Liver (tissue), 9 donors: Measurements from ENCODE around the gene RAB34. TPM values are rescaled to one million over a fixed set of nuclear protein-coding genes. Genes with fewer than 3 reads are reported as not detected.

Experiments used
- DNase-seq: peaks from one replicate; pipeline ENCODE4 v3.0.0-alpha.2; 2017; ENCODE audit warnings: low spot score
- H3K27ac ChIP-seq, 2 donors: one replicate each; pipeline ENCODE4 v1.7.0; 2013; ENCODE audit warnings: inconsistent platforms in 2 of 2, low read length in 2 of 2, control low read depth in 1 of 2, low read depth in 1 of 2, mild to moderate bottlenecking in 1 of 2
- H3K27me3 ChIP-seq, 4 donors: one replicate each; pipeline versions ENCODE4 v1.6.1 to v1.7.0; 2013; ENCODE audit warnings: low read length in 3 of 4, inconsistent platforms in 1 of 4, mild to moderate bottlenecking in 1 of 4, moderate library complexity in 1 of 4; ENCODE audit not compliant: control insufficient read depth in 4 of 4, insufficient read depth in 4 of 4
- H3K36me3 ChIP-seq, 4 donors: one replicate each; pipeline versions ENCODE4 v1.6.1 to v1.7.0; 2013; ENCODE audit warnings: low read length in 3 of 4, mild to moderate bottlenecking in 3 of 4, low read depth in 1 of 4, moderate library complexity in 1 of 4; ENCODE audit not compliant: control insufficient read depth in 4 of 4, insufficient read depth in 3 of 4
- H3K4me1 ChIP-seq, 4 donors: one replicate each; pipeline versions ENCODE4 v1.6.1 to v1.7.0; 2013; ENCODE audit warnings: low read length in 3 of 4, mild to moderate bottlenecking in 3 of 4, moderate library complexity in 1 of 4; ENCODE audit not compliant: control insufficient read depth in 4 of 4, insufficient read depth in 4 of 4
- H3K4me3 ChIP-seq, 3 donors: one replicate each; pipeline versions ENCODE4 v1.6.1 to v1.7.0; 2013; ENCODE audit warnings: low read length in 3 of 3, control low read depth in 1 of 3, low read depth in 1 of 3, mild to moderate bottlenecking in 1 of 3
- H3K9ac ChIP-seq, 2 donors: one replicate each; pipeline ENCODE4 v1.7.0; 2013; ENCODE audit warnings: low read length in 2 of 2, mild to moderate bottlenecking in 2 of 2, moderate library complexity in 2 of 2, control low read depth in 1 of 2, low read depth in 1 of 2
- H3K9me3 ChIP-seq, 4 donors: one replicate each; pipeline versions ENCODE4 v1.6.1 to v1.7.0; 2013; ENCODE audit warnings: low read length in 3 of 4; ENCODE audit not compliant: control insufficient read depth in 4 of 4
- ATF3 ChIP-seq: IDR thresholded peaks from 2 replicates; pipeline ENCODE4 v1.6.1; 2016; ENCODE audit warnings: antibody characterized with exemption
- CTCF ChIP-seq: fragments of 150-350 bp; IDR thresholded peaks from 2 replicates; pipeline ENCODE4 v1.5.1; 2017; ENCODE audit warnings: improper control_type of control experiment, low read depth, low read length; ENCODE audit not compliant: missing input control
- EGR1 ChIP-seq, 2 donors: IDR thresholded peaks; 2 replicates each; pipeline ENCODE4 v1.6.1; 2016 to 2018; ENCODE audit warnings: antibody characterized with exemption in 2 of 2, low read depth in 2 of 2
- FOXA1 ChIP-seq: IDR thresholded peaks from 2 replicates; pipeline ENCODE4 v1.6.1; 2016; ENCODE audit warnings: antibody characterized with exemption
- FOXA2 ChIP-seq: IDR thresholded peaks from 2 replicates; pipeline ENCODE4 v1.6.1; 2016; ENCODE audit warnings: antibody characterized with exemption
- HNF4A ChIP-seq, 2 donors: conservative IDR thresholded peaks; 2 replicates each; pipeline ENCODE4 v1.6.1; 2016; ENCODE audit warnings: antibody characterized with exemption in 2 of 2, mild to moderate bottlenecking in 2 of 2
- HNF4G ChIP-seq: IDR thresholded peaks from 2 replicates; pipeline ENCODE4 v1.6.1; 2016; ENCODE audit warnings: antibody characterized with exemption
- JUND ChIP-seq, 2 donors: IDR thresholded peaks; 2 replicates each; pipeline ENCODE4 v1.6.1; 2016; ENCODE audit warnings: antibody characterized with exemption in 2 of 2
- RAD21 ChIP-seq, 2 donors: IDR thresholded peaks; 2 replicates each; pipeline ENCODE4 v1.6.1; 2016; ENCODE audit warnings: antibody characterized with exemption in 2 of 2, mild to moderate bottlenecking in 2 of 2
- RXRA ChIP-seq, 2 donors: IDR thresholded peaks; 2 replicates each; pipeline ENCODE4 v1.6.1; 2017 to 2018; ENCODE audit warnings: antibody characterized with exemption in 2 of 2, mild to moderate bottlenecking in 1 of 2
- SP1 ChIP-seq: IDR thresholded peaks from 2 replicates; pipeline ENCODE4 v1.6.1; 2018; ENCODE audit warnings: antibody characterized with exemption, mild to moderate bottlenecking
- TAF1 ChIP-seq: conservative IDR thresholded peaks from 2 replicates; pipeline ENCODE4 v1.6.1; 2016; ENCODE audit warnings: antibody characterized with exemption, mild to moderate bottlenecking
- YY1 ChIP-seq: IDR thresholded peaks from 2 replicates; pipeline ENCODE4 v1.6.1; 2016; ENCODE audit warnings: antibody characterized with exemption, mild to moderate bottlenecking
- WGBS: extraction: QIAGEN DNeasy Blood & Tissue Kit; methylation state at CpG from one replicate; pipeline ENCODE4 v1.1.7; 2013; 5-methylcytosine and 5-hydroxymethylcytosine counted together
- polyA plus RNA-seq, 2 donors: library from polyadenylated mRNA; stranded (reverse) in 1 of 2; unstranded in 1 of 2; fragments of 200-250 nt in 1 of 2; fragments of >200 nt in 1 of 2; fragmentation: Nextera tagmentation in 1 of 2; extraction: Ambion mirVana in 1 of 2; gene quantifications; one replicate each; pipeline versions ENCODE4 v1.2.1 to v1.2.3, GENCODE V29; 2013 to 2015
- total RNA-seq, 2 donors: library from RNA; depleted of rRNA; stranded (reverse); fragments of >200 nt; gene quantifications; one replicate each; pipeline ENCODE4 v1.2.3, GENCODE V29; 2014
- TF ChIP-seq, protein P1 (sequence below): IDR thresholded peaks from 2 replicates; pipeline ENCODE4 v1.6.1; 2016; ENCODE audit warnings: antibody characterized with exemption
- TF ChIP-seq, protein P2 (sequence below): IDR thresholded peaks from 2 replicates; pipeline ENCODE4 v1.6.1; 2016; ENCODE audit warnings: antibody characterized with exemption, mild to moderate bottlenecking
- TF ChIP-seq, protein P3 (sequence below): IDR thresholded peaks from 2 replicates; pipeline ENCODE4 v1.6.1; 2016; ENCODE audit warnings: antibody characterized with exemption
- donor health status: healthy.
- donor health status: healthy.
- donor health status: healthy.
- donor health status: healthy.
- donor health status: healthy.

RAB34 gene
- total and polyA plus RNA-seq, 4 donors = 4.5 to 14.3 (median 7.6) TPM

- no peak for DNase-seq
- Histone ChIP-seq H3K9ac (no peak overlapping the region), H3K27ac (peak overlapping the region; percentile 83 to 91), H3K4me3 (no peak overlapping the region), H3K27me3 (no peaks in the 10 kb centered on the region), H3K36me3 (peaks cover 10 to 23% (median 17%) of the 10 kb centered on the region in 4 donors), H3K4me1 (peaks cover 7 to 27% (median 17%) of the 10 kb centered on the region in 4 donors), H3K9me3 (no peaks in the 10 kb centered on the region)
- TF ChIP-seq FOXA2 (no peak), JUND (IDR thresholded peaks at IDR 0.05) (peak in 1 of 2 donors; percentile 28), RAD21 (IDR thresholded peaks at IDR 0.05) (no peak), CTCF (no peak), HNF4A (conservative IDR thresholded peaks at IDR 0.05) (no peak), SP1 (no peak), EGR1 (IDR thresholded peaks at IDR 0.05; ENCODE audit: low read depth in 2 of 2) (no peak)
- WGBS = 35% methylated on average over 18 of the region's 18 CpGs
Measured at GRCh38 chr17:28719021-28719433, 1.4 kb upstream of the RAB34 start.

- Histone ChIP-seq H3K27me3 (no peaks in the 10 kb centered on the region), H3K27ac (peak overlapping the region; percentile 60 to 70), H3K9me3 (no peaks in the 10 kb centered on the region), H3K4me3 (no peak overlapping the region), H3K36me3 (peaks cover 7 to 18% (median 13%) of the 10 kb centered on the region in 4 donors), H3K4me1 (peaks cover 7 to 27% (median 17%) of the 10 kb centered on the region in 4 donors), H3K9ac (no peak overlapping the region)
- TF ChIP-seq HNF4A (conservative IDR thresholded peaks at IDR 0.05) (no peak), HNF4G (no peak), EGR1 (IDR thresholded peaks at IDR 0.05; ENCODE audit: low read depth in 2 of 2) (no peak), ATF3 (no peak), RXRA (IDR thresholded peaks at IDR 0.05) (no peak)
- TF ChIP-seq, protein P1, sequence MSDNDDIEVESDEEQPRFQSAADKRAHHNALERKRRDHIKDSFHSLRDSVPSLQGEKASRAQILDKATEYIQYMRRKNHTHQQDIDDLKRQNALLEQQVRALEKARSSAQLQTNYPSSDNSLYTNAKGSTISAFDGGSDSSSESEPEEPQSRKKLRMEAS = no peak
- 75% methylated on average over 18 of the region's 18 CpGs for WGBS
- no peak for DNase-seq
Measured at GRCh38 chr17:28718333-28719020, 809 bp upstream of the RAB34 start.

- H3K27ac ChIP-seq = peak overlapping the region; percentile 60 to 70
- no peaks in the 10 kb centered on the region for H3K9me3 ChIP-seq
- WGBS = 26% methylated on average over 63 of the region's 63 CpGs
- H3K27me3 ChIP-seq = no peaks in the 10 kb centered on the region
- H3K9ac ChIP-seq = peak overlapping the region in 1 of 2 donors; percentile 8
- DNase-seq = no peak
- TF ChIP-seq, protein P2, sequence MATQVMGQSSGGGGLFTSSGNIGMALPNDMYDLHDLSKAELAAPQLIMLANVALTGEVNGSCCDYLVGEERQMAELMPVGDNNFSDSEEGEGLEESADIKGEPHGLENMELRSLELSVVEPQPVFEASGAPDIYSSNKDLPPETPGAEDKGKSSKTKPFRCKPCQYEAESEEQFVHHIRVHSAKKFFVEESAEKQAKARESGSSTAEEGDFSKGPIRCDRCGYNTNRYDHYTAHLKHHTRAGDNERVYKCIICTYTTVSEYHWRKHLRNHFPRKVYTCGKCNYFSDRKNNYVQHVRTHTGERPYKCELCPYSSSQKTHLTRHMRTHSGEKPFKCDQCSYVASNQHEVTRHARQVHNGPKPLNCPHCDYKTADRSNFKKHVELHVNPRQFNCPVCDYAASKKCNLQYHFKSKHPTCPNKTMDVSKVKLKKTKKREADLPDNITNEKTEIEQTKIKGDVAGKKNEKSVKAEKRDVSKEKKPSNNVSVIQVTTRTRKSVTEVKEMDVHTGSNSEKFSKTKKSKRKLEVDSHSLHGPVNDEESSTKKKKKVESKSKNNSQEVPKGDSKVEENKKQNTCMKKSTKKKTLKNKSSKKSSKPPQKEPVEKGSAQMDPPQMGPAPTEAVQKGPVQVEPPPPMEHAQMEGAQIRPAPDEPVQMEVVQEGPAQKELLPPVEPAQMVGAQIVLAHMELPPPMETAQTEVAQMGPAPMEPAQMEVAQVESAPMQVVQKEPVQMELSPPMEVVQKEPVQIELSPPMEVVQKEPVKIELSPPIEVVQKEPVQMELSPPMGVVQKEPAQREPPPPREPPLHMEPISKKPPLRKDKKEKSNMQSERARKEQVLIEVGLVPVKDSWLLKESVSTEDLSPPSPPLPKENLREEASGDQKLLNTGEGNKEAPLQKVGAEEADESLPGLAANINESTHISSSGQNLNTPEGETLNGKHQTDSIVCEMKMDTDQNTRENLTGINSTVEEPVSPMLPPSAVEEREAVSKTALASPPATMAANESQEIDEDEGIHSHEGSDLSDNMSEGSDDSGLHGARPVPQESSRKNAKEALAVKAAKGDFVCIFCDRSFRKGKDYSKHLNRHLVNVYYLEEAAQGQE = no peak
- TF ChIP-seq ATF3 = no peak
- no peak for TF ChIP-seq YY1
- TF ChIP-seq SP1 = no peak
- TF ChIP-seq, protein P3, sequence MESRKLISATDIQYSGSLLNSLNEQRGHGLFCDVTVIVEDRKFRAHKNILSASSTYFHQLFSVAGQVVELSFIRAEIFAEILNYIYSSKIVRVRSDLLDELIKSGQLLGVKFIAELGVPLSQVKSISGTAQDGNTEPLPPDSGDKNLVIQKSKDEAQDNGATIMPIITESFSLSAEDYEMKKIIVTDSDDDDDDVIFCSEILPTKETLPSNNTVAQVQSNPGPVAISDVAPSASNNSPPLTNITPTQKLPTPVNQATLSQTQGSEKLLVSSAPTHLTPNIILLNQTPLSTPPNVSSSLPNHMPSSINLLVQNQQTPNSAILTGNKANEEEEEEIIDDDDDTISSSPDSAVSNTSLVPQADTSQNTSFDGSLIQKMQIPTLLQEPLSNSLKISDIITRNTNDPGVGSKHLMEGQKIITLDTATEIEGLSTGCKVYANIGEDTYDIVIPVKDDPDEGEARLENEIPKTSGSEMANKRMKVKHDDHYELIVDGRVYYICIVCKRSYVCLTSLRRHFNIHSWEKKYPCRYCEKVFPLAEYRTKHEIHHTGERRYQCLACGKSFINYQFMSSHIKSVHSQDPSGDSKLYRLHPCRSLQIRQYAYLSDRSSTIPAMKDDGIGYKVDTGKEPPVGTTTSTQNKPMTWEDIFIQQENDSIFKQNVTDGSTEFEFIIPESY = no peak
- TF ChIP-seq TAF1 = no peak
- TF ChIP-seq FOXA1 = no peak
- no peak for TF ChIP-seq JUND (IDR thresholded peaks at IDR 0.05)
- peaks cover 7 to 27% (median 17%) of the 10 kb centered on the region in 4 donors for H3K4me1 ChIP-seq
- H3K36me3 ChIP-seq = peaks cover 0 to 5% (median 1%) of the 10 kb centered on the region in 4 donors
- H3K4me3 ChIP-seq = peak overlapping the region in 1 of 3 donors; percentile 36
Measured at GRCh38 chr17:28716740-28717577, 709 bp downstream of the RAB34 start.
